ENCODE measurements around the gene RHOG.

DNA sequence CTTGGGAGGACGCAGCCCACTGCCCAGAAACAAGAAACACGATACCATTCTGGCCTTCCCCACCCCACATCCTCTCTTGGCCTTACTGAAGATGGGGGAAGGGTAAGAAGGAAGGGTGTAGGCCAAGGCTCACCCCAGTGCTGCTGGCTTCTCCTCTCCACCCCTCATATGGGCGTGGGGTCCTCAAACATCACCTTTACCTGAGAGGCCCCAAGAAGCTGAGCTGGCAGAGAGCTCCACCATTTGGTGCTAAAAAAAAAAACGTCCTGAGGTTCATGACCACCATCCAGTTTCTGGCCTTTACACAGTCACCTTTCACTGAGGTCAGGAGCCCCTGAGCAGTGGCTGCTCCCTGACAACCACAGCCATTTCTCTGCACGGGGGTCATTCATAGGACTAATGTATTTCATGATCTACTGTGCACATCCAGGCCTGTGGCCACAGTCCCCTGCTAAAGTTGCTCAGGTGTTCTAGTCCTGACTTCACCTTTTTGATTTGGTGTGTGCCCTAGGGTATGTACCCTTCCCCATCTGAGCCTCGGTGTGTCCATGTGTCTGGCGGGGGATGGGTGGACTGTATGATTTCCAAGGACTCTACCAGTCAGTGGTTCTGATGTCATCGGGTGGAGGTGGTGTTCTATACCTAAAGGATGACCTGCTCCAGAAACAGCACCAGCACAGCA is 15.1 kb downstream of the RHOG start:
- TF ChIP-seq, protein P1, sequence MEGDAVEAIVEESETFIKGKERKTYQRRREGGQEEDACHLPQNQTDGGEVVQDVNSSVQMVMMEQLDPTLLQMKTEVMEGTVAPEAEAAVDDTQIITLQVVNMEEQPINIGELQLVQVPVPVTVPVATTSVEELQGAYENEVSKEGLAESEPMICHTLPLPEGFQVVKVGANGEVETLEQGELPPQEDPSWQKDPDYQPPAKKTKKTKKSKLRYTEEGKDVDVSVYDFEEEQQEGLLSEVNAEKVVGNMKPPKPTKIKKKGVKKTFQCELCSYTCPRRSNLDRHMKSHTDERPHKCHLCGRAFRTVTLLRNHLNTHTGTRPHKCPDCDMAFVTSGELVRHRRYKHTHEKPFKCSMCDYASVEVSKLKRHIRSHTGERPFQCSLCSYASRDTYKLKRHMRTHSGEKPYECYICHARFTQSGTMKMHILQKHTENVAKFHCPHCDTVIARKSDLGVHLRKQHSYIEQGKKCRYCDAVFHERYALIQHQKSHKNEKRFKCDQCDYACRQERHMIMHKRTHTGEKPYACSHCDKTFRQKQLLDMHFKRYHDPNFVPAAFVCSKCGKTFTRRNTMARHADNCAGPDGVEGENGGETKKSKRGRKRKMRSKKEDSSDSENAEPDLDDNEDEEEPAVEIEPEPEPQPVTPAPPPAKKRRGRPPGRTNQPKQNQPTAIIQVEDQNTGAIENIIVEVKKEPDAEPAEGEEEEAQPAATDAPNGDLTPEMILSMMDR (conservative IDR thresholded peaks at IDR 0.05 in 1 of 2, IDR thresholded peaks at IDR 0.05 in 1 of 2; ENCODE audit: extremely low read depth in 1 of 2, insufficient read depth in 1 of 2, low read depth in 1 of 2, low read length in 2 of 2) = no peak
- no peak for TF ChIP-seq EZH2 (IDR thresholded peaks at IDR 0.05; ENCODE audit: borderline replicate concordance, low read length)
